Upper lobe of left lung (tissue), 6 donors: ENCODE data around the gene PRF1. TPM values are rescaled to one million over a fixed set of nuclear protein-coding genes. Genes with fewer than 3 reads are reported as not detected.
A peak's percentile ranks its signal among the peaks of the same experiment; 100 is the strongest.

ENCODE experiments used
- ATAC-seq, 2 donors: fragments of 200-7000 bp; cut with Tn5 transposase; one replicate each; pipeline ENCODE4 v1.9.1; 2022; ENCODE audit warnings: mild to moderate bottlenecking in 2 of 2, moderate library complexity in 2 of 2; ENCODE audit not compliant: low FRiP score in 2 of 2
- DNase-seq, 2 donors: peaks; one replicate each; pipeline ENCODE4 v3.0.0-alpha.2; 2019 to 2020
- H3K27ac ChIP-seq, 4 donors: fragments of 200-600 bp; sonication (generic); one replicate each; pipeline ENCODE4 v1.5.1; 2016 to 2019
- H3K27me3 ChIP-seq, 4 donors: fragments of 200-600 bp; sonication (generic); one replicate each; pipeline ENCODE4 v1.5.1; 2017 to 2019
- H3K36me3 ChIP-seq, 4 donors: fragments of 200-600 bp; sonication (generic); one replicate each; pipeline ENCODE4 v1.5.1; 2016 to 2019
- H3K4me1 ChIP-seq, 4 donors: fragments of 200-600 bp; sonication (generic); one replicate each; pipeline ENCODE4 v1.5.1; 2018 to 2019
- H3K4me3 ChIP-seq, 4 donors: fragments of 200-600 bp; sonication (generic); one replicate each; pipeline ENCODE4 v1.5.1; 2017 to 2019; ENCODE audit warnings: mild to moderate bottlenecking in 2 of 4, moderate library complexity in 1 of 4
- H3K9me3 ChIP-seq, 4 donors: fragments of 200-600 bp; sonication (generic); one replicate each; pipeline ENCODE4 v1.5.1; 2018 to 2019
- EP300 ChIP-seq, 4 donors: sonication (generic); formaldehyde crosslinking; IDR thresholded peaks; one replicate each; pipeline ENCODE4 v1.5.1; 2017; ENCODE audit warnings: antibody characterized with exemption in 4 of 4, control low read depth in 2 of 4
- POLR2A ChIP-seq, 4 donors: fragments of 450-650 bp; IDR thresholded peaks; one replicate each; pipeline ENCODE4 v1.5.1; 2016 to 2017; ENCODE audit warnings: antibody characterized with exemption in 4 of 4, mild to moderate bottlenecking in 2 of 4
- POLR2AphosphoS5 ChIP-seq, 2 donors: sonication (generic); formaldehyde crosslinking; IDR thresholded peaks; one replicate each; pipeline ENCODE4 v1.5.1; 2017; ENCODE audit warnings: antibody characterized with exemption in 2 of 2
- whole genome bisulfite sequencing, 2 donors: methylation state at CpG; one replicate each; pipeline ENCODE4 v1.1.5; 2017 to 2018; 5-methylcytosine and 5-hydroxymethylcytosine counted together
- total RNA-seq, 6 donors: library from RNA; depleted of rRNA in 4 of 6; stranded (reverse); fragments of >200 nt in 4 of 6; gene quantifications; one replicate each; pipeline versions ENCODE4 v1.1.0 to v1.2.1, GENCODE V29; 2016 to 2021
- TF ChIP-seq, protein P1 (sequence below), 6 experiments: fragments of 450-650 bp in 4 of 6; fragments of 200-600 bp in 2 of 6; sonication (generic) in 2 of 6; IDR thresholded peaks; one replicate each; pipeline ENCODE4 v1.5.1; 2016 to 2019; ENCODE audit warnings: antibody characterized with exemption in 6 of 6
- donor health status: DM: no; HTN: no; CAD: no; lungs with moderate emphysema.
- donor health status: DM: no; HTN: yes; CAD: no; lungs with severe emphysema.

The PRF1 gene
- total RNA-seq, 6 donors from 2014 or later: 6.3 to 26.9 (median 15.9) TPM

- Histone ChIP-seq H3K27ac (no peak overlapping the region), H3K36me3 (no peaks in the 10 kb centered on the region), H3K9me3 (no peaks in the 10 kb centered on the region), H3K4me3 (no peak overlapping the region), H3K4me1 (peaks cover 17 to 38% (median 27%) of the 10 kb centered on the region in 4 donors), H3K27me3 (no peaks in the 10 kb centered on the region)
- WGBS, 2 donors: 40 to 42% methylated on average over 7 of the region's 7 CpGs
- ATAC-seq: no peak
- DNase-seq: no peak
- no peak for TF ChIP-seq POLR2A (IDR thresholded peaks at IDR 0.05)
- TF ChIP-seq, protein P1, sequence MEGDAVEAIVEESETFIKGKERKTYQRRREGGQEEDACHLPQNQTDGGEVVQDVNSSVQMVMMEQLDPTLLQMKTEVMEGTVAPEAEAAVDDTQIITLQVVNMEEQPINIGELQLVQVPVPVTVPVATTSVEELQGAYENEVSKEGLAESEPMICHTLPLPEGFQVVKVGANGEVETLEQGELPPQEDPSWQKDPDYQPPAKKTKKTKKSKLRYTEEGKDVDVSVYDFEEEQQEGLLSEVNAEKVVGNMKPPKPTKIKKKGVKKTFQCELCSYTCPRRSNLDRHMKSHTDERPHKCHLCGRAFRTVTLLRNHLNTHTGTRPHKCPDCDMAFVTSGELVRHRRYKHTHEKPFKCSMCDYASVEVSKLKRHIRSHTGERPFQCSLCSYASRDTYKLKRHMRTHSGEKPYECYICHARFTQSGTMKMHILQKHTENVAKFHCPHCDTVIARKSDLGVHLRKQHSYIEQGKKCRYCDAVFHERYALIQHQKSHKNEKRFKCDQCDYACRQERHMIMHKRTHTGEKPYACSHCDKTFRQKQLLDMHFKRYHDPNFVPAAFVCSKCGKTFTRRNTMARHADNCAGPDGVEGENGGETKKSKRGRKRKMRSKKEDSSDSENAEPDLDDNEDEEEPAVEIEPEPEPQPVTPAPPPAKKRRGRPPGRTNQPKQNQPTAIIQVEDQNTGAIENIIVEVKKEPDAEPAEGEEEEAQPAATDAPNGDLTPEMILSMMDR (IDR thresholded peaks at IDR 0.05): no peak
- no peak for TF ChIP-seq EP300 (IDR thresholded peaks at IDR 0.05)
- no peak for TF ChIP-seq POLR2AphosphoS5 (IDR thresholded peaks at IDR 0.05)
Observed at GRCh38 chr10:70578371-70578947, 24.1 kb downstream of the PRF1 start.

DNA sequence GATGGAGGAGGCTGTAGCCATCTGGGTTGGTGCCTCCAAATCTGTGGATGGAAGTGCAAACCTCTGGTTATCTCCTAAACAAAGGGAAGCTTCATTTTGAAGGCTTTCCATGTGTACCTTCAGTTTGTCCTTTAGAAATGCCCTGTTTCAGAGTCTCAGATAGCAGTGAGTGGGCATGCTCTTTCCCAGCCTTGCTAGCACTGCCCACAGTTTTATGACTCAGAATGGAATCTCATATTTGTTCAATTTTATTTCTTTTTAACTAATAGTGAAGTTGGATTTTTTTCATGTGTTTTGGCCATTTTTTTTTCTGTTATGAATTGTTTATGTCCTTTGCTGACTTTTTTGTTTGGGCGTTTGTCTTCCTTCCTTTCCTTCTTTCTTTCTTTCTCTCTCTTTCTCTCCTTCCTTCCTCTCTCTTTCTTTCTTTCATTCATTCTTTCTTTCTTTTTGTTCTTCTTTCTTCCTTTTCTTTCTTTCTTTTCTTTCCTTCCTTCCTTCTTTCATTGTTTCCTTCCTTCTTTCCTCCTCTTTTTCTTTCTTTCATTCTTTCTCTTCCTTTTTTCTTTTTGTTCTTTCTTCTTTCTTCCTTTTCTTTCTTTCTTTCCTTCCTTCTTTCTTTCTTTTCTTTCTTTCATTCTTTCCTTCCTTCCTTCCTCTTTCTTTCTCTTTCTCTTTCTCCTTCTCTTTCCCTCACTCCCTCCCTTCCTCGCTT, 25.6 kb downstream of the PRF1 start:
- no peak for ATAC-seq

GRCh38 chr10:70575874-70576802, 26.4 kb downstream of the PRF1 start:
- TF ChIP-seq POLR2AphosphoS5 (IDR thresholded peaks at IDR 0.05): no peak
- no peak for TF ChIP-seq POLR2A (IDR thresholded peaks at IDR 0.05)
- TF ChIP-seq EP300 (IDR thresholded peaks at IDR 0.05): no peak
- TF ChIP-seq, protein P1 (IDR thresholded peaks at IDR 0.05): no peak
- WGBS, 2 donors: 30 to 36% methylated on average over 12 of the region's 12 CpGs
- ATAC-seq (peak; percentile 84 to 86), DNase-seq (peak in 1 of 2 donors; percentile 80)
- H3K9me3 ChIP-seq: no peaks in the 10 kb centered on the region
- H3K36me3 ChIP-seq: peaks cover 0 to 2% (median 0%) of the 10 kb centered on the region in 4 donors
- no peaks in the 10 kb centered on the region for H3K27me3 ChIP-seq
- H3K27ac ChIP-seq: peak overlapping the region in 3 of 4 donors; percentile 35 to 59 (median 42)
- H3K4me1 ChIP-seq: peaks cover 16 to 31% (median 21%) of the 10 kb centered on the region in 4 donors
- no peak overlapping the region for H3K4me3 ChIP-seq

More for the DNA sequence above, 25.6 kb downstream of the PRF1 start:
- peaks cover 16 to 31% (median 21%) of the 10 kb centered on the region in 4 donors for H3K4me1 ChIP-seq
- no peaks in the 10 kb centered on the region for H3K27me3 ChIP-seq
- TF ChIP-seq, protein P1 (IDR thresholded peaks at IDR 0.05): no peak
- TF ChIP-seq POLR2A (IDR thresholded peaks at IDR 0.05) (no peak), POLR2AphosphoS5 (IDR thresholded peaks at IDR 0.05) (no peak), EP300 (IDR thresholded peaks at IDR 0.05) (no peak)
- H3K4me3 ChIP-seq: no peak overlapping the region
- no peak for DNase-seq
- 50 to 71% methylated on average over 2 of the region's 2 CpGs for WGBS, 2 donors
- no peaks in the 10 kb centered on the region for H3K36me3 ChIP-seq
- no peaks in the 10 kb centered on the region for H3K9me3 ChIP-seq
- H3K27ac ChIP-seq: peak overlapping the region in 3 of 4 donors; percentile 35 to 59 (median 42)

GRCh38 chr10:70575486-70575873, 27.1 kb downstream of the PRF1 start:
- WGBS, 2 donors: 23 to 34% methylated on average over 3 to 4 of the region's 4 CpGs
- TF ChIP-seq POLR2AphosphoS5 (IDR thresholded peaks at IDR 0.05): peak in 1 of 2 donors; percentile 34
- no peak for TF ChIP-seq EP300 (IDR thresholded peaks at IDR 0.05)
- DNase-seq (no peak), ATAC-seq (peak in 1 of 2 donors; percentile 8)
- Histone ChIP-seq H3K27ac (peak overlapping the region in 2 of 4 donors; percentile 18 to 59), H3K4me1 (peaks cover 16 to 31% (median 21%) of the 10 kb centered on the region in 4 donors), H3K9me3 (no peaks in the 10 kb centered on the region), H3K36me3 (peaks cover 0 to 5% (median 0%) of the 10 kb centered on the region in 4 donors), H3K4me3 (no peak overlapping the region), H3K27me3 (no peaks in the 10 kb centered on the region)
